SW480 (cell line): ENCODE data around the gene TRAP1.
"Not testable (repeated sequence)": the region's sequence is repeated elsewhere in the genome, so short reads cannot be mapped to it uniquely, and the experiment has no call there.

ENCODE experiments used
- DNase-seq: peaks from one replicate; pipeline ENCODE4 v3.0.0-alpha.2; 2016; ENCODE audit warnings: low spot score

Gene TRAP1

GRCh38 chr16:3610698-3611145, 106.6 kb downstream of the TRAP1 start:
- DNase-seq = peak; percentile 22

GRCh38 chr16:3609895-3610697, 107.2 kb downstream of the TRAP1 start:
- DNase-seq = no peak

GRCh38 chr16:3608976-3609375, 108.3 kb downstream of the TRAP1 start:
- DNase-seq = not testable (repeated sequence)

- DNase-seq = no peak
These were observed 109.3 kb downstream of the TRAP1 start for GRCh38 chr16:3608069-3608468.
